ENCODE results near the gene HOXA1.

Gene HOXA1

DNA sequence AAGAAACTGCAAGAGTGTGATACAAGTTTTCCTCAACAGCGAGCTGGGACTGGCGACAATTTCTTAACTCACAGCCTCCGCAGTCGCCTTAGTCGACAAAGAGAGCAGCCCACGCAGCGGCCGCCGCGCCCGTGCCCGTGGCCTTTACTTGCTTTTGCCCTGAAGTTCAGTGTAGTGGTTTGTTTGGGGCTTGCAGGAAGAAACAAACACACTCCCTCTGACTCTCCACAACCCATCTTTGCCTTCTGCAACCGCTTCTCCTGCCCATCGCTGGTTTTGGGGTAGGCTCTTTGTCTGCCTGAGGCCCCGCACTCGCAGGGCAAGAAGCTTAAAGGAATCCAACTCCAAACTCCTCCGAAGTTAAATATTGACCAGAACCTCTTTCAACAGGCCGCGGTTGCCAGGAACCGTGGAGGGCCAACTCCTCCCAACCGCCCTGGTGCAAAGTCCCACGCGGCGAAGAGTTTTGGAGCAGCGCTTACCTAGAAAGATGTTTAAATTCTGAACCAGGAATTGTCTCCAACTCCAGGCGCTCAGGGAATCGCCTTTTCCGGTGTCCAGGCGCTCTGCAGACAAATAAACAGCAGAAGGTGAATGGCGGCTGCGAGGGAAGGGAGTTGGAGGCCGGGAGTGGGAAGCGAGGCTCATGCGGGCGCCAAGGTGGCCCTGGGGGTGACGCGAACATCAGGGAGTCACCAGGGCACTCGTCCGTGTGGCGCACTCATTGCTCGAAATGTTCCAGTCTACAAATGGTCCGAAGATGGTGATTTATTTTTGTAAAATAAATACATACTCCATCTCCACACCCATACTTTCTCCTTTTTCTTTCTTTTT, 26.5 kb upstream of the HOXA1 start:
- no peak for DNase-seq (ENCODE audit: low read depth)
- TF ChIP-seq, protein P1, sequence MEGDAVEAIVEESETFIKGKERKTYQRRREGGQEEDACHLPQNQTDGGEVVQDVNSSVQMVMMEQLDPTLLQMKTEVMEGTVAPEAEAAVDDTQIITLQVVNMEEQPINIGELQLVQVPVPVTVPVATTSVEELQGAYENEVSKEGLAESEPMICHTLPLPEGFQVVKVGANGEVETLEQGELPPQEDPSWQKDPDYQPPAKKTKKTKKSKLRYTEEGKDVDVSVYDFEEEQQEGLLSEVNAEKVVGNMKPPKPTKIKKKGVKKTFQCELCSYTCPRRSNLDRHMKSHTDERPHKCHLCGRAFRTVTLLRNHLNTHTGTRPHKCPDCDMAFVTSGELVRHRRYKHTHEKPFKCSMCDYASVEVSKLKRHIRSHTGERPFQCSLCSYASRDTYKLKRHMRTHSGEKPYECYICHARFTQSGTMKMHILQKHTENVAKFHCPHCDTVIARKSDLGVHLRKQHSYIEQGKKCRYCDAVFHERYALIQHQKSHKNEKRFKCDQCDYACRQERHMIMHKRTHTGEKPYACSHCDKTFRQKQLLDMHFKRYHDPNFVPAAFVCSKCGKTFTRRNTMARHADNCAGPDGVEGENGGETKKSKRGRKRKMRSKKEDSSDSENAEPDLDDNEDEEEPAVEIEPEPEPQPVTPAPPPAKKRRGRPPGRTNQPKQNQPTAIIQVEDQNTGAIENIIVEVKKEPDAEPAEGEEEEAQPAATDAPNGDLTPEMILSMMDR (IDR thresholded peaks at IDR 0.05; ENCODE audit: control insufficient read depth, insufficient read depth, low read depth, low read length, missing control alignments): no peak
- H3K4me3 ChIP-seq (ENCODE audit: control insufficient read depth, low read depth, low read length): no peak overlapping the region

GRCh38 chr7:27121684-27122076, 25.9 kb upstream of the HOXA1 start:
- no peak for DNase-seq (ENCODE audit: low read depth)
- TF ChIP-seq, protein P1 (IDR thresholded peaks at IDR 0.05; ENCODE audit: control insufficient read depth, insufficient read depth, low read depth, low read length, missing control alignments): no peak
- no peak overlapping the region for H3K4me3 ChIP-seq (ENCODE audit: control insufficient read depth, low read depth, low read length)

DNA sequence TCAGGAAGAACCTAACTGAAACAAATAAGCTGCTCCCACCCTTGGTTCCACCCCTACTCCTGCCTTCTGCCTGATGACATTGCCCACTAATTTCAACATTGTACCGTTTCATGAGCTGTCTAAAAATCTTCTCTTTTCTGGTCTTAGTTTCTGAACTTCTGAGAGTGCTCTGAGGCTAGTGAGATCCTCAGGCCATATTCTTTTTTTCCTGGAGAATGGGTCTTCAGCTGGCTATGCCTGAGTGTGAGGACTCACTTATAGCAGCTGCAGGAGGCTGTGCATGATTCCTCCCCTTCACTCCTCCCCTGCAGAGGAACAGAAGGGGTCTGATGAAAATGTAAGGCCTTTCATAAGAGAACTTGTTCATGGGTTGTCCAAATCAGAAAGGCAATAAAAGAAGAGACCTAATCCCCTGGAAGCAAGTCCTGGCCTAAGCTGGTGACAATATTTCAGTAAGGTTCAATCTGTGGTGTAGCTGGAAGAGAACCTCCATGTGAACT, 23.7 kb upstream of the HOXA1 start:
- TF ChIP-seq, protein P1 (IDR thresholded peaks at IDR 0.05; ENCODE audit: control insufficient read depth, insufficient read depth, low read depth, low read length, missing control alignments): no peak
- no peak for DNase-seq (ENCODE audit: low read depth)
- no peak overlapping the region for H3K4me3 ChIP-seq (ENCODE audit: control insufficient read depth, low read depth, low read length)

GRCh38 chr7:27118580-27118979, 22.8 kb upstream of the HOXA1 start:
- TF ChIP-seq, protein P1 (IDR thresholded peaks at IDR 0.05; ENCODE audit: control insufficient read depth, insufficient read depth, low read depth, low read length, missing control alignments): no peak
- H3K4me3 ChIP-seq (ENCODE audit: control insufficient read depth, low read depth, low read length): no peak overlapping the region
- DNase-seq (ENCODE audit: low read depth): no peak

DNA sequence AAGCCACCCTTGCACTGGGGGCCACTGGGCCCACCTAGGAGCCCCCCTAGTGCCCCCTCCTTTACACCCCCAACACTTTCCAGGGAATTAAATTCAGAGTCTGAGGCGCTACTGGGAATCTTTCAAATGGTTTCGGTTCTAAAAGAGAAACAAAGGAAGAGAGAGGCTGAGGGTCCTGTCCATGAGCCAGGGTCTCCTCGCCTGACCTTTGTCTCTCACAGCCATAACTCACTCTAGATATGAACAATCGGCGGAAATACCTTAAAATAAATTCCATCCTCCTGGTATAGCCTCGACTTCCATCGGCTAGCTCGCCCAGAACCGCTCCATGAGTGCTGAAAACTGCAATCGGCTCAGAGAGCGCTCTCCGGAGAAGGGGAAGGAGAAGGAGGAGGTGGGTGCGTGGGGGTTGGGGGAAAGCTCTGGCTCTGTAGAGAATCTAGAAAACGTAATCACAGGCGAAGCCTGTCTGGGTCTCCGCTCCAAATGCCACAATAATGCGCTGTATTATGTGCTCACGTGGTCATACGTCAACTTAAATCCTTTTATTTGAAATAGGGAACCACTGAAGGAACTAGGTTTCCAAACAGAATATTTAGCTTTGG, 22.2 kb upstream of the HOXA1 start:
- TF ChIP-seq, protein P1 (IDR thresholded peaks at IDR 0.05; ENCODE audit: control insufficient read depth, insufficient read depth, low read depth, low read length, missing control alignments): no peak
- no peak overlapping the region for H3K4me3 ChIP-seq (ENCODE audit: control insufficient read depth, low read depth, low read length)
- no peak for DNase-seq (ENCODE audit: low read depth)

DNA sequence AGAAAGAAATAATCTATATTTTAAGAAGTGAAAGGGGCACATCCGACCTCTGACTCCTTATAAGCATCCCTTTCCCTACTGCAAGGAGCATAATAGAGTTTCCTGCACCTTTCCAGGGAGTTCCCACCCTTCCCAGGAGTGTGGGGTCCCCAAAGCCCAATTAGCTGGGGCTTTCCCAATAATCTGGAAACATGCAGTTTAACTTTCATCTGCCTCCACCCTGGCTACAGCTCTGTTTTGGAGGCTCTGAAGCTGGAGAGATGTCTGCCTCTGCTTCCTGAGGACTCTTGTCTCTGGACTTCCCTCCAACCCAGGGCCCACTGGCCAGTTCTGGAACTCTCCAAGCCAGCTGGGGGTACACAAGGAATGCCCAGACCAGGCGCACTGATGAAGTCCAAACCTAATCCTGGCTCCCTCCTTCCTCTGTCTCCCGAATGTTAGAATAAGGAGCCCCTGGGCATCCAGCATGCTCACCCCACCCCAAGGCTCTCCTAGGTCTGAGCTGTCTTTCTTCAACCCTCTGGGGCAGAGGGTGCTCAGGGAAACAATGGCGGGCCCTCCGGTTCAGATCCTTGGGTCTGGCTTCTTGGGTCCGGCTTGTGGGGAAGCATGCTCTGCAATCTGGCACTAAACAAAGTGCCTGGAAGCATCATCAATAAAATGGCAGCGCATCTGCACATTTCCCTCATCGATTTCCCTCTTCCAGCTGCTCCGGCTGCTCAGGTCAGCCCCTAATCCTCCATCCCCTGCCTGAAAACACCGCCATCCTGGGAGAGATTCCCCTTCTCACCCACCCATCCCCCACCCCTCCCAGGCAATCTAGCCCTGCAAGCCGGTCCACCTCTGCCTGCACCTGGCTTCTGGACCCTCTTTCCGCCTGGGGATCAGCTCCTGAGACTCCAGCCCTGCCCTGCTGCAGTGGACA, 21.4 kb upstream of the HOXA1 start:
- TF ChIP-seq, protein P1 (IDR thresholded peaks at IDR 0.05; ENCODE audit: control insufficient read depth, insufficient read depth, low read depth, low read length, missing control alignments): no peak
- no peak for DNase-seq (ENCODE audit: low read depth)
- no peak overlapping the region for H3K4me3 ChIP-seq (ENCODE audit: control insufficient read depth, low read depth, low read length)

Data from AG09309 (cell line).